Activated CD8-positive, alpha-beta T cell treated with anti-CD3 and anti-CD28 coated beads, Interleukin-2, amount 10 ng/mL, durations not matched to agents 7 days and 5 days (primary cell): Measurements from ENCODE around the gene ADAMTS1. TPM values are rescaled to one million over a fixed set of nuclear protein-coding genes. Genes with fewer than 3 reads are reported as not detected.
A peak's percentile ranks its signal among the peaks of the same experiment; 100 is the strongest.
"Not testable (repeated sequence)": the region's sequence is repeated elsewhere in the genome, so short reads cannot be mapped to it uniquely, and the experiment has no call there.

Experiments
- ATAC-seq: fragments of 150-1000 bp; cut with Tn5 transposase; one replicate; pipeline ENCODE4 v1.10.0; 2021; ENCODE audit warnings: moderate library complexity
- CTCF ChIA-PET: fragments of 350-600 bp; sonication (Branson Sonifier 250); formaldehyde crosslinking; loops from one replicate; lab custom pipeline; 2021; ENCODE audit warnings: antibody characterized with exemption; lab: Charles Lee
- POLR2A ChIA-PET: fragments of 350-600 bp; sonication (Branson Sonifier 250); formaldehyde crosslinking; loops from one replicate; lab custom pipeline; 2021; ENCODE audit warnings: antibody characterized with exemption; lab: Charles Lee
- DNase-seq: peaks from one replicate; pipeline ENCODE4 v3.0.0-alpha.2; 2020
- H3K27ac Mint-ChIP-seq: one replicate; pipeline ENCODE4 v1.8.0; 2021; ENCODE audit warnings: mild to moderate bottlenecking, mixed read lengths
- H3K27me3 Mint-ChIP-seq: one replicate; pipeline ENCODE4 v1.8.0; 2021; ENCODE audit warnings: low read depth, mixed read lengths
- H3K36me3 Mint-ChIP-seq: one replicate; pipeline ENCODE4 v1.8.0; 2021; ENCODE audit warnings: low read depth, mixed read lengths
- H3K4me1 Mint-ChIP-seq: one replicate; pipeline ENCODE4 v1.8.0; 2021; ENCODE audit warnings: low read depth, mixed read lengths
- H3K4me3 Mint-ChIP-seq: one replicate; pipeline ENCODE4 v1.8.0; 2021; ENCODE audit warnings: mild to moderate bottlenecking, mixed read lengths
- H3K9me3 Mint-ChIP-seq: one replicate; pipeline ENCODE4 v1.8.0; 2022; ENCODE audit warnings: mixed read lengths; ENCODE audit not compliant: insufficient read depth
- total RNA-seq, 2 experiments: library from RNA; stranded (reverse); gene quantifications; one replicate each; pipeline ENCODE4 v1.2.3, GENCODE V29; 2021

ADAMTS1 gene
- total RNA-seq, result 1 to 10 TPM in 1 of 2 experiments, under 1 TPM in 1; 0.99 to 1.4 TPM

GRCh38 chr21:26845066-26845758 lies at the start of gene ADAMTS1:
TSS of gene ADAMTS1 (minus strand) at chr21:26845409. CDS start at chr21:26844954, 455 bp downstream.
- no peaks in the 10 kb centered on the region for H3K9me3 Mint-ChIP-seq
- ATAC-seq (peak; percentile 28), DNase-seq (peak; percentile 31)
- peaks cover 42% of the 10 kb centered on the region for H3K4me1 Mint-ChIP-seq
- peak within 1 kb of the TSS; percentile 70 for H3K4me3 Mint-ChIP-seq
- H3K27me3 Mint-ChIP-seq, result peaks cover 61% of the 10 kb centered on the region
- ChIA-PET POLR2A (no interaction called here), CTCF (interaction anchor here (1.0 to 2.0 kb wide), 3 partner anchors 13 to 1987 kb away, joined by 3 to 4 read pairs (median 4); no protein-coding TSS in a partner anchor)
- peak within 1 kb of the TSS; percentile 50 for H3K27ac Mint-ChIP-seq
- H3K36me3 Mint-ChIP-seq, result peaks cover 6% of the 10 kb centered on the region

GRCh38 chr21:26892151-26892550 lies 46.9 kb upstream of the ADAMTS1 start:
- no peaks in the 10 kb centered on the region for H3K36me3 Mint-ChIP-seq
- POLR2A ChIA-PET, result no interaction called here
- no peaks in the 10 kb centered on the region for H3K4me1 Mint-ChIP-seq
- no peaks in the 10 kb centered on the region for H3K27me3 Mint-ChIP-seq
- H3K27ac Mint-ChIP-seq, result no peak overlapping the region
- no peak overlapping the region for H3K4me3 Mint-ChIP-seq
- H3K9me3 Mint-ChIP-seq, result no peaks in the 10 kb centered on the region
- DNase-seq, result no peak
- no peak for ATAC-seq
- CTCF ChIA-PET, result interaction anchor here (0.7 kb wide), 1 partner anchor 11 kb away, joined by 3 read pairs; no protein-coding TSS in a partner anchor

GRCh38 chr21:26888931-26889330 lies 43.7 kb upstream of the ADAMTS1 start:
- DNase-seq (no peak), ATAC-seq (no peak)
- no peaks in the 10 kb centered on the region for H3K36me3 Mint-ChIP-seq
- ChIA-PET POLR2A (no interaction called here), CTCF (no interaction called here)
- H3K27ac Mint-ChIP-seq, result no peak overlapping the region
- no peaks in the 10 kb centered on the region for H3K27me3 Mint-ChIP-seq
- H3K4me3 Mint-ChIP-seq, result no peak overlapping the region
- no peaks in the 10 kb centered on the region for H3K4me1 Mint-ChIP-seq
- no peaks in the 10 kb centered on the region for H3K9me3 Mint-ChIP-seq

- ATAC-seq, result no peak
- no peaks in the 10 kb centered on the region for H3K4me1 Mint-ChIP-seq
- no peaks in the 10 kb centered on the region for H3K27me3 Mint-ChIP-seq
- H3K36me3 Mint-ChIP-seq, result no peaks in the 10 kb centered on the region
- ChIA-PET CTCF (no interaction called here), POLR2A (no interaction called here)
- H3K9me3 Mint-ChIP-seq, result no peaks in the 10 kb centered on the region
- no peak overlapping the region for H3K27ac Mint-ChIP-seq
- H3K4me3 Mint-ChIP-seq, result no peak overlapping the region
- no peak for DNase-seq
Observed at GRCh38 chr21:26888256-26888655, 43.0 kb upstream of the ADAMTS1 start.

- ATAC-seq (no peak), DNase-seq (no peak)
- Mint-ChIP-seq H3K4me3 (no peak overlapping the region), H3K36me3 (no peaks in the 10 kb centered on the region), H3K27me3 (no peaks in the 10 kb centered on the region), H3K27ac (no peak overlapping the region), H3K9me3 (no peaks in the 10 kb centered on the region), H3K4me1 (no peaks in the 10 kb centered on the region)
- POLR2A ChIA-PET, result no interaction called here
- CTCF ChIA-PET, result no interaction called here
Observed at GRCh38 chr21:26887251-26887650, 42.0 kb upstream of the ADAMTS1 start.

- DNase-seq (no peak), ATAC-seq (no peak)
- Mint-ChIP-seq H3K4me3 (no peak overlapping the region), H3K9me3 (no peaks in the 10 kb centered on the region), H3K27ac (no peak overlapping the region), H3K4me1 (no peaks in the 10 kb centered on the region), H3K27me3 (no peaks in the 10 kb centered on the region), H3K36me3 (no peaks in the 10 kb centered on the region)
- POLR2A ChIA-PET, result no interaction called here
- CTCF ChIA-PET, result interaction anchor here (0.8 kb wide), 1 partner anchor 816 kb away, joined by 3 read pairs; no protein-coding TSS in a partner anchor
Observed at GRCh38 chr21:26884436-26884835, 39.2 kb upstream of the ADAMTS1 start.

GRCh38 chr21:26883768-26884167 lies 38.6 kb upstream of the ADAMTS1 start:
- Mint-ChIP-seq H3K4me3 (no peak overlapping the region), H3K27me3 (no peaks in the 10 kb centered on the region), H3K36me3 (no peaks in the 10 kb centered on the region), H3K4me1 (no peaks in the 10 kb centered on the region), H3K9me3 (no peaks in the 10 kb centered on the region), H3K27ac (no peak overlapping the region)
- ATAC-seq (no peak), DNase-seq (no peak)
- ChIA-PET POLR2A (no interaction called here), CTCF (interaction anchor here (0.8 kb wide), 1 partner anchor 817 kb away, joined by 3 read pairs; no protein-coding TSS in a partner anchor)

GRCh38 chr21:26881504-26882228 lies 36.5 kb upstream of the ADAMTS1 start:
- Mint-ChIP-seq H3K4me1 (no peaks in the 10 kb centered on the region), H3K27me3 (no peaks in the 10 kb centered on the region), H3K27ac (no peak overlapping the region), H3K9me3 (no peaks in the 10 kb centered on the region), H3K36me3 (no peaks in the 10 kb centered on the region), H3K4me3 (no peak overlapping the region)
- DNase-seq (no peak), ATAC-seq (no peak)
- CTCF ChIA-PET, result interaction anchor here (0.7 to 1.0 kb wide), 2 partner anchors 11 to 1863 kb away, joined by 3 read pairs; no protein-coding TSS in a partner anchor
- POLR2A ChIA-PET, result no interaction called here

- POLR2A ChIA-PET, result no interaction called here
- Mint-ChIP-seq H3K36me3 (no peaks in the 10 kb centered on the region), H3K27ac (no peak overlapping the region), H3K4me1 (no peaks in the 10 kb centered on the region), H3K4me3 (no peak overlapping the region), H3K27me3 (no peaks in the 10 kb centered on the region), H3K9me3 (no peaks in the 10 kb centered on the region)
- DNase-seq (no peak), ATAC-seq (no peak)
- CTCF ChIA-PET, result no interaction called here
Observed at GRCh38 chr21:26877018-26877417, 31.8 kb upstream of the ADAMTS1 start.

- no peaks in the 10 kb centered on the region for H3K36me3 Mint-ChIP-seq
- H3K4me1 Mint-ChIP-seq, result no peaks in the 10 kb centered on the region
- H3K4me3 Mint-ChIP-seq, result no peak overlapping the region
- DNase-seq (no peak), ATAC-seq (no peak)
- no peaks in the 10 kb centered on the region for H3K27me3 Mint-ChIP-seq
- CTCF ChIA-PET, result no interaction called here
- no peak overlapping the region for H3K27ac Mint-ChIP-seq
- POLR2A ChIA-PET, result no interaction called here
- H3K9me3 Mint-ChIP-seq, result no peaks in the 10 kb centered on the region
Observed at GRCh38 chr21:26874347-26874746, 29.1 kb upstream of the ADAMTS1 start.

- ATAC-seq, result no peak
- CTCF ChIA-PET, result no interaction called here
- no peaks in the 10 kb centered on the region for H3K9me3 Mint-ChIP-seq
- H3K27me3 Mint-ChIP-seq, result no peaks in the 10 kb centered on the region
- H3K4me3 Mint-ChIP-seq, result no peak overlapping the region
- H3K27ac Mint-ChIP-seq, result no peak overlapping the region
- POLR2A ChIA-PET, result no interaction called here
- H3K4me1 Mint-ChIP-seq, result no peaks in the 10 kb centered on the region
- H3K36me3 Mint-ChIP-seq, result no peaks in the 10 kb centered on the region
- no peak for DNase-seq
Observed at GRCh38 chr21:26865857-26866256, 20.6 kb upstream of the ADAMTS1 start.

GRCh38 chr21:26856871-26857350 lies 11.7 kb upstream of the ADAMTS1 start:
- DNase-seq, H3K9me3 Mint-ChIP-seq, H3K4me1 Mint-ChIP-seq, POLR2A ChIA-PET, H3K27me3 Mint-ChIP-seq, CTCF ChIA-PET, H3K36me3 Mint-ChIP-seq, ATAC-seq, H3K27ac Mint-ChIP-seq, H3K4me3 Mint-ChIP-seq: not testable (repeated sequence)
